ENCODE measurements around the gene ADAM12. TPM values are rescaled to one million over a fixed set of nuclear protein-coding genes. Genes with fewer than 3 reads are reported as not detected.

ADAM12 gene
- total and polyA plus RNA-seq, 2 donors (not counting 3 experiments of a cell fraction or from before 2014, with no cell fraction given), result 0.22 to 0.33 TPM

- Histone ChIP-seq H3K9ac (replicated peaks; ENCODE audit: extremely low read depth, insufficient read depth, low read length) (no peak overlapping the region), H3K9me3 (replicated peaks; ENCODE audit: control insufficient read depth, insufficient read depth, low read length) (no peaks in the 10 kb centered on the region), H3K36me3 (ENCODE audit: control insufficient read depth in 2 of 2, extremely low read depth in 1 of 2, insufficient read depth in 2 of 2, low read length in 2 of 2) (no peaks in the 10 kb centered on the region), H3K4me3 (replicated peaks in 1 of 3; ENCODE audit: insufficient read depth in 1 of 3, low read depth in 1 of 3, low read length in 3 of 3) (no peak overlapping the region), H3K4me1 (ENCODE audit: control insufficient read depth, extremely low read depth, insufficient read depth, low read length) (no peaks in the 10 kb centered on the region), H3K27ac (ENCODE audit: insufficient read depth, low read depth, low read length) (no peak overlapping the region), H3K79me2 (ENCODE audit: control insufficient read depth, insufficient read depth, low read length) (no peaks in the 10 kb centered on the region), H3K27me3 (ENCODE audit: control insufficient read depth in 2 of 2, insufficient read depth in 2 of 2, low read length in 2 of 2) (no peaks in the 10 kb centered on the region), H2AFZ (ENCODE audit: low read depth, low read length) (no peak overlapping the region), H3K4me2 (ENCODE audit: insufficient read depth, low read length) (no peak overlapping the region), H4K20me1 (replicated peaks; ENCODE audit: control insufficient read depth, extremely low read depth, insufficient read depth, low read length) (no peaks in the 10 kb centered on the region), H3K9me1 (replicated peaks; ENCODE audit: control insufficient read depth, extremely low read depth, insufficient read depth, low read length) (no peaks in the 10 kb centered on the region)
- TF ChIP-seq MAX (IDR thresholded peaks at IDR 0.05; ENCODE audit: insufficient read depth, insufficient read length), result no peak
- no peak for TF ChIP-seq POLR2A (IDR thresholded peaks at IDR 0.05; ENCODE audit: low read depth, low read length)
- TF ChIP-seq EZH2 (IDR thresholded peaks at IDR 0.05; ENCODE audit: borderline replicate concordance, low read depth, low read length, severe bottlenecking), result no peak
- TF ChIP-seq MYC (IDR thresholded peaks at IDR 0.05; ENCODE audit: low read depth, low read length), result no peak
- no peak for TF ChIP-seq GATA2 (IDR thresholded peaks at IDR 0.05; ENCODE audit: insufficient read depth, insufficient read length, low read depth, low read length)
- no peak for TF ChIP-seq JUN (IDR thresholded peaks at IDR 0.05; ENCODE audit: borderline replicate concordance, insufficient read depth, insufficient read length, low read depth)
- no peak for TF ChIP-seq CTCF (IDR thresholded peaks at IDR 0.05; ENCODE audit: extremely low read depth in 1 of 2, insufficient read depth in 1 of 2, low read depth in 1 of 2, low read length in 2 of 2)
- no peak for TF ChIP-seq POLR2AphosphoS5 (IDR thresholded peaks at IDR 0.05; ENCODE audit: insufficient read depth, low read depth, low read length)
- no peak for TF ChIP-seq FOS (IDR thresholded peaks at IDR 0.05; ENCODE audit: borderline replicate concordance, insufficient read depth, low read length)
- BruUV-seq (replicated peaks), result no TSS peak
- ChIA-PET CTCF (no interaction called here), POLR2A (no interaction called here)
- intact Hi-C loops (cut with micrococcal nuclease), result no loop called here
- dilution Hi-C loops (cut with MboI; ENCODE audit: extremely low pct_ligation_motif_present, low sequenced_read_pairs), result no loop called here
- DNase-seq (ENCODE audit: low read depth, low spot score) (no peak), FAIRE-seq (no peak)
Observed at GRCh38 chr10:126146771-126147170, 241.5 kb downstream of the ADAM12 start.
